ENCODE results near the gene ZNF282.

The ZNF282 gene

DNA sequence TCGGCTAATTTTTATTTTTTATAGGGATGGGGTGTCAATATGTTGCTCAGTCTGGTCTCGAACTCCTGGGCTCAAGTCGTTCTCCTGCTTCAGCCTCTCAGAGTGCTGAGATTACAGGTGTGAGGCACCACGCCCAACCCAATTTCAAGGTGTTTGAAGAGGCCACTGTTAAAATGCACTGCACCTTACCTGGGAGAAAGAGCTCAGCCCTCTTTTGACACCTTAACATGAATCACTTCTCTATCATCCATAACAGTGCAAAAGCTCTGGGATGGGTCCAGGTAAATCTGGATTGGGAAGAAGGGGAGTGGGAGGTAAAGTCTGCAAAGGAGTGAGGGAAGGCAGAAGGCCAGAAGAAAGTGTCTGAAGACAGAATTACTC is 557 bp upstream of the ZNF282 start:
- no peak for DNase-seq (ENCODE audit: low read depth)

DNA sequence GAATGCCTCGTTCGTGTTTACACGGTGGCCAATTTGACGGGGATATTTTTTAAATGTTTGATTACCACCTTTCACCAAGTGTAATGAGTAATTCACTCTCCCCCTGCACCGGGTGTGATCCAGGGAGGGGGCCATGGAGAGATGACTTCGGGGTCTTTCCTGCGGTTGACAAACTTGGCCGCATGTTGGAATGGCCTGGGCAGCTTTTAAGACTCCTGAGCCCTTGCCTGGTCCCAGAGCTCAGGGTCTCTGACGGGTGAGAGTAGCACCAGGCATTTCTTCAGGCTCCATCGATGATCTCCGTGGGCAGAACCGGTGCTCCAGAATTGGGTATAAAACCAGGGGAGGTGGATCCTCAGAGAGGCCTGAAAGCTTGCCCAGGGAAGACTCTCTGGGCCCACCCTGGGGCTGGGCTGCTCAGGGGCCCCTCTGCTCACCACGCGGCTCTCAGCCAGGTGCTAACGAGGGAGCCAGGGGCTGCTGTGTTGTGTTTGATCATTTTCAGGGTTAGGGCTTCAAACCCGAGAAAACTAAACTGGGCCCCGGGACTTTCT is 882 bp downstream of the ZNF282 start:
- no peak for DNase-seq (ENCODE audit: low read depth)

- no peak for DNase-seq (ENCODE audit: low read depth)
Observed at GRCh38 chr7:149196705-149197171, 1.4 kb downstream of the ZNF282 start.

GRCh38 chr7:149197675-149198074 is 2.3 kb downstream of the ZNF282 start:
- DNase-seq (ENCODE audit: low read depth): no peak

- DNase-seq (ENCODE audit: low read depth): no peak
Observed at GRCh38 chr7:149198161-149198816, 2.9 kb downstream of the ZNF282 start.

GRCh38 chr7:149199234-149199995 is 4.1 kb downstream of the ZNF282 start:
- no peak for DNase-seq (ENCODE audit: low read depth)

- DNase-seq (ENCODE audit: low read depth): no peak
Observed at GRCh38 chr7:149202831-149203231, 7.5 kb downstream of the ZNF282 start.

GRCh38 chr7:149205690-149206381 is 10.5 kb downstream of the ZNF282 start:
- no peak for DNase-seq (ENCODE audit: low read depth)

DNA sequence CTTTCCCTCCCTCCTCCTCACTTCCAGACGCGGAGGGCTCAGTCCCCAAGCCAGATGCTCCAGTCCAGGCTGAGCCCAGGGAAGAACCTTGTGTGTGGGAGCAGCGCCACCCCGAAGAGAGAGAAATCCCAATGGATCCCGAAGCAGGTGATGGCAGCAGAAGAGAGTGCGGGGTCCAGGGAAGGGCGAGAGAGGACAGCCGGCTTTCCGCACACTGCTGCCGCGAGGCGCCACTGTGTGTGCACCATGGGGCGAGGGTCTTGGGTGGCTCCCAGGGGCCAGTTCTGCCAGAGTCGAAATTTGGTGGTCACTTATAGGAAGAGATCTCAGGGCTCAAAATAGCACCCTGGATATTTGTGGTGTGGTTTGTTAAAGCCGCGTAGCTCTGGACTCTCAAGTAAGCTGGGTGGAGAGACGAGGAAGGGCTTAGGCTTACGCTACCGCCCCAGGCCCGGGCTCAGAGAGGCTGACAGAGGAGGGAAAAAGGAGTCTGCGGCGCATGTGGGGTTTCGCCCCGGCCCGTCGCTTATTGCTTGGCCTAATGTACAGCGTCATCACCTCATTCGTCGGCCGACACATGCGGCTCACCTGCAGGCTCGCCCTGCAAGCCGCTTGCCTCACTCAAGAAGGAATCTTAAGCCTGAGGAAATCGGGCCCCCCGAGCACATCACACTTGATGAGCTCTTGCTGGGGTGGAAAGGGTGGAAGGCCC is 12.1 kb downstream of the ZNF282 start:
- no peak for DNase-seq (ENCODE audit: low read depth)

DNA sequence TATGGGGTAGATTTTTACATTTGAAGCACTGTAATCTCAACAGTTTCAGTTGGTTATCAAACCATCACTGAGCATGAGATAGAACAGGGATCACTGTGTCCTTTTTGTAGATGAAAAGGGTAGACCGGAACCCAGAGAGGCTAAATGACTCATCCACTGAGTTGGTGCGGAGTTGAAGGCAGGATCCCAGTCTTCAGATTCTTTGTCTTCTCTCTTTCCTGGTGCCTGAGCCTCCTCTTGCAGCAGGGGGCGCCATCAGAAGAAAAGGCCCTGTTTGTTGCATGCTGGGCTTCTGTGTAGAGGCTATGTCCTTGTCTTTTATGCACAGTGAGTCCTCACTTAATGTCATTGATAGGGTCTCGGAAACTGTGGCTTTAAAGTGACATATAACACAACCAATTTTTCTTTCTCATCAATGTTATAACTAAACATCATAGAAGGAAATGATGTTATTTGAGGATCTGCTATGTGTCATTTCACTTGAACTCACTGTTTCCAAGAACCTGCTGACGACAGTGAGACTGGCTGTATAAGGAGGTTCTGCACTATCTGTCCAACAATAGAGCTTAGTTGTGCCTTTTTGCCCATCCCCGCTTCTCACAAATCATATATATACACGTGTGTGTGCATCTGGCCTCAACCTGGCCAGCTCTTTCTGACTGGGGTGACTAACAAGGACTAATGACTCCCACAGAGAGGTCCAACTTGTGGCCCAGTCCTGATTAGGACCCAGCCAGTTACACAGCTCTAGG is 14.3 kb downstream of the ZNF282 start:
- DNase-seq (ENCODE audit: low read depth): no peak

DNA sequence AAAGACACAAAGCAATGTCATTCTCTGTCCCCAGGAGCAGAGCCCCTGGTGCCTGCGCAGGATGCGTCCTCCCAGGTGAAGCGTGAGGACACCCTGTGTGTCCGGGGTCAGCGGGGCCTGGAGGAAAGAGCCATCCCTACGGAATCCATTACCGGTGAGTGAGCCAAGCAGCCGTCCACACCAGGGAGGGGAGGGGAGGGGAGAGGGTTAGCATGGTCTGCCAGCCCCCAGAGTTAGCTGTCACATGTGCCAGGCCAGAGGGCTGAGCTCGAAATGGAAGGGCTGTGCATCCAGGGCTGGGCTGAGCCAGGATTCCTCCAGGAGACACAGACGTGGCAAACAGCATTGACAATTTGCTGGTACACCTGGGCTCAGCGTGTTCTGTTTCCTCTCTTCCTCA is 15.2 kb downstream of the ZNF282 start:
- DNase-seq (ENCODE audit: low read depth): no peak

- no peak for DNase-seq (ENCODE audit: low read depth)
Observed at GRCh38 chr7:149214020-149214720, 18.8 kb downstream of the ZNF282 start.

GRCh38 chr7:149216402-149216801 is 21.1 kb downstream of the ZNF282 start:
- no peak for DNase-seq (ENCODE audit: low read depth)

DNA sequence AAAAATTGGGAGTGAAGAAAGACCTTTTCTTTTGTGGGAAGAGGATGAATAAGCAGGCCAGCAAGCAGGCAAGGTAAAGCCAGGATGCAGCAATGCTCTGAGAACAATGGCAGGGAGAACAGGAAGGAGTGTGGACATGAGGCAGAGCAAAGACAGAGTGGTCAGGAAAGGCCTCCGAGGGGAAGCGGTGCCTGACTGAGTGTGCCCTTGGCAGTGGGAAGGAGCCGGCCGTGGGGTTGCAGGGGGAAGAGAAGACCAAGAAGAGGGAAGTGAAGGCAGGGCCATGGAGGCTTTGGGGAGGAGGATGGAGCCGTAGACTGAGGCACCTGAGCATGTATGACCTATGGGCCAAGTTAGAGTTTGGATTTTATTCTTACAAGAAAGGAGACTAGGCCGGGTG is 22.2 kb downstream of the ZNF282 start:
- no peak for DNase-seq (ENCODE audit: low read depth)

- DNase-seq (ENCODE audit: low read depth): no peak
Observed at GRCh38 chr7:149218469-149219420, 23.4 kb downstream of the ZNF282 start.

GRCh38 chr7:149220534-149220933 is 25.2 kb downstream of the ZNF282 start:
- DNase-seq (ENCODE audit: low read depth): no peak

DNA sequence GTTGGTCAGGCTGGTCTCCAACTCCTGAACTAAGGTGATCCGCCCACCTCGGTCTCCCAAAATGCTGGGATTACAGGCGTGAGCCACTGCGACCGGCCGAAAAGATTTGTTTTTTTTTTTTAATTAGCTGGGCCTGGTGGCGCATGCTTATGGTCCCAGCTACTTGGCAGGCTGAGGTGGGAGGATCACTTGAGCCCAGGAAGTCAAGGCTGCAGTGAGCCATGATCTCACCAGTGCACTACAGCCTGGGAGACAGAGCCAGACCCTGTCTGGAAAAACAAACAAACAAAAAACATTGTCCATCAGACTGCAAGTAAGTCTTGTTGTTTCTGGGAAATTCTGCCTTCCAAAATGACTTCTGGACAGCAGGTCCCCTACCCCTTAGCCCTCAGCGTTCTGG is 27.8 kb downstream of the ZNF282 start:
- DNase-seq (ENCODE audit: low read depth): no peak

DNA sequence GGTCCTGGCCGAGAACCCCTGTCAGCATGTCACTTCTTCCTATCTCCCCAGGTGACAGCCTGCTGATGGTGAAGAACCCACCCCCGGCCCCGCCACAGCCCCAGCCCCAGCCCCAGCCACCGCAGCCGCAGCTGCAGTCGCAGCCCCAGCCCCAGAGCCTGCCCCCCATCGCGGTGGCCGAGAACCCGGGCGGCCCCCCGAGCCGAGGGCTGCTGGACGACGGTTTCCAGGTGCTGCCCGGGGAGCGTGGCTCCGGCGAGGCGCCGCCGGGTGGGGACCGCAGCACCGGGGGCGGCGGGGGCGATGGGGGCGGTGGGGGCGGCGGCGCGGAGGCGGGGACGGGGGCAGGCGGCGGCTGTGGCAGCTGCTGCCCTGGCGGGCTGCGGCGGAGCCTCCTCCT is 28.4 kb downstream of the ZNF282 start:
- DNase-seq (ENCODE audit: low read depth): no peak

- DNase-seq (ENCODE audit: low read depth): no peak
Observed at GRCh38 chr7:149224352-149224751, 29.0 kb downstream of the ZNF282 start.

GRCh38 chr7:149225106-149225505 is 29.8 kb downstream of the ZNF282 start:
- DNase-seq (ENCODE audit: low read depth): no peak
